GM12875 (cell line): ENCODE data around the gene HSFX3.

Experiments
- H3K4me3 ChIP-seq: one replicate; pipeline ENCODE4 v1.5.1; 2011; ENCODE audit warnings: low read depth, low read length, control low read depth
- TF ChIP-seq, protein P1 (sequence below): IDR thresholded peaks from 2 replicates; pipeline ENCODE4 v1.5.1; 2011; ENCODE audit warnings: low read depth, mild to moderate bottlenecking, control low read depth, inconsistent platforms, low read length, moderate library complexity, borderline replicate concordance; ENCODE audit not compliant: insufficient read depth

HSFX3 gene

DNA sequence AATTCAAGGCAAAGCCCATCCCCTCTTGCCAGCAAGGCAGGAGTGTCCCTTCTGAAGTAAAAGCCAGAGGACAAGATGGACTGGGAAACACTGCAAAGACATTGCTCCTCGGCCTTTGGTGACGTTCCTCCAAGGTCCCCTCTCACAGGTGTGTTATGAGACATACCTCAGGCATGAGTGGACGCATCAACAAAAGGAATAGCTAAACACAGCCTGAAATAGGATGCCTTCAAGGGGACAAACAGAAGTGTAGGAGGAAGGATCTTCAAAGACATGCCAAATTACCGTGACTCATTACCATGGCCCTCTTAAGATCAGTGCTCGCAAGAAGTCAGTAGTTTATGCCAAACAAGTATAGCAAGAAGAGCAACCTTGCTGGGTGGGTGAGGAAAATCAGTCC is 38.6 kb downstream of the HSFX3 start:
- TF ChIP-seq, protein P1, sequence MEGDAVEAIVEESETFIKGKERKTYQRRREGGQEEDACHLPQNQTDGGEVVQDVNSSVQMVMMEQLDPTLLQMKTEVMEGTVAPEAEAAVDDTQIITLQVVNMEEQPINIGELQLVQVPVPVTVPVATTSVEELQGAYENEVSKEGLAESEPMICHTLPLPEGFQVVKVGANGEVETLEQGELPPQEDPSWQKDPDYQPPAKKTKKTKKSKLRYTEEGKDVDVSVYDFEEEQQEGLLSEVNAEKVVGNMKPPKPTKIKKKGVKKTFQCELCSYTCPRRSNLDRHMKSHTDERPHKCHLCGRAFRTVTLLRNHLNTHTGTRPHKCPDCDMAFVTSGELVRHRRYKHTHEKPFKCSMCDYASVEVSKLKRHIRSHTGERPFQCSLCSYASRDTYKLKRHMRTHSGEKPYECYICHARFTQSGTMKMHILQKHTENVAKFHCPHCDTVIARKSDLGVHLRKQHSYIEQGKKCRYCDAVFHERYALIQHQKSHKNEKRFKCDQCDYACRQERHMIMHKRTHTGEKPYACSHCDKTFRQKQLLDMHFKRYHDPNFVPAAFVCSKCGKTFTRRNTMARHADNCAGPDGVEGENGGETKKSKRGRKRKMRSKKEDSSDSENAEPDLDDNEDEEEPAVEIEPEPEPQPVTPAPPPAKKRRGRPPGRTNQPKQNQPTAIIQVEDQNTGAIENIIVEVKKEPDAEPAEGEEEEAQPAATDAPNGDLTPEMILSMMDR, result no peak
- no peak overlapping the region for H3K4me3 ChIP-seq

DNA sequence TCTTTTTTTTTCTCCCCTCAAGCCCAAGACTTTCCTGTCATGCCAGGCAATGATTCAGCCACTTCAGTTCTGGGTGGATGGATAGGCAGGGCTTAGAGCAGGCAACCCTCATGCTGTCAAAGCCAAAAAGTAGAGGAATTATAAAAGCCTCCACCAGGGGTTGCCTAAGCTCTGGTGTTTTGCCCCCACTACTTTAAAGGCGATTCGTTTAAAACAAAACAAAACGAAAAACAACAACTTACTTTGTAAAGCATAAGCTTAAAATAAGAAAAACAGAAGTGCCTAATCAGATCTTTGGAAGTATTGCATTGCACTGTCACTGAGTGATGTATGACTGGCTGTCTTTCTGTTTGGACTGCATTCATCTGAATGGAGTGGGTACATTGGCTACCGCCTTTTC is 39.3 kb downstream of the HSFX3 start:
- TF ChIP-seq, protein P1, result peak; percentile 26; the same call in 1 of the 2 replicates

DNA sequence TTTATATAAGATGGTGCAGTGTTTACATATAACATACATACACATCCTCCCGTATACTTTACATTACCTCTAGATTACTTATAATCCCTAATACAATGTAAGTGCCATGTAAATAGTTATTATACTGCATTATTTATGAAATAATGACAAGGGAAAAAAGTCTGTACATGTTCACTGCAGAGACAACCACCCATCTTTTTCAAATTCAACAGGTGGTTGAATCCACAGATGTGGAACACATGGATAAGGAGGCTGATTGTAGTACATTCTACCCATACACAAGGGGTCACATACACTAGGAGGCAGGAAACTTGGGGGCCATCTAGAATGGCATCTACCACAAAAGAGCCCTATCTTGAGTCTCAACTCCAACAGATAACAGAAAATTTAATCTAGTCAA is 41.3 kb downstream of the HSFX3 start:
- H3K4me3 ChIP-seq, result no peak overlapping the region
- TF ChIP-seq, protein P1, result no peak

More for the DNA sequence above, 39.3 kb downstream of the HSFX3 start:
- H3K4me3 ChIP-seq, result no peak overlapping the region

DNA sequence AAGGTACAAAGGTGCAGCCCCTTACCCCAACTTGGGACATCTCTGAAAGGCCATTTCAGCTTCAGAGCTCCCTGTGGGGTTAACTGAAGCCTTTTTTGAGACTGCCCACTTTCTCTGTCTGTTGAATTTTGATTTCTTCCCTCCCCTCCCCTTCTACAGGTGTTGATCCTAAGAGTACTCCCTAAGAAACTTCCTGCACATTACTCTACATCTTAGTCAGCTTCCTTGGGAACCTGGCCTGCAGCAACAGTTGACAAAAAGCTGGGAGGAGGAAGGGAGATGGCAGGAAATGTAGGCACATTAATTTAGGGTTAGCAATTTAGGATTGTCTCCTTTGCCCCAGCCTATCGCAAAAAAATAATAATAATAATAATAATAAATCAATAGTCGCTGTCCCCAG is 43.4 kb downstream of the HSFX3 start:
- TF ChIP-seq, protein P1, result no peak
- no peak overlapping the region for H3K4me3 ChIP-seq

DNA sequence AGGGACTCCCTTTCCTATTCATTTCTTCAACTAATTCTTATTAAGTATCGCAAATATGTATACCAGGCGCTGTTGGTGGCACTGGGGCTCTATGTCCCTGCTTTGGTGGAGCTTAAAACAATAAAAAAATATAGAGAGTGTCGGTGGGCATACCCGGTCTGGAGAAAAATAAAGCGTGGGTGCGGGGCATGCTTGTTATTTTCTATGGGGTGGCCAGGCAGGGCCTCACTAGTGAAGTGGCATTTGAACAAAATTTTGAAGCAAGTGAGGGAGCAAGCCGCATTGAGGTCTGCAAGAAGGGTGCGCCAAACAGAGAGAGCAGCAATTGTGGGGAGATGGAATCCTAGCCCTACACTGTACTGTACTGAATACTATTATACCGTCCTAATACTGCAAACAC is 44.1 kb downstream of the HSFX3 start:
- H3K4me3 ChIP-seq, result no peak overlapping the region
- TF ChIP-seq, protein P1, result no peak

DNA sequence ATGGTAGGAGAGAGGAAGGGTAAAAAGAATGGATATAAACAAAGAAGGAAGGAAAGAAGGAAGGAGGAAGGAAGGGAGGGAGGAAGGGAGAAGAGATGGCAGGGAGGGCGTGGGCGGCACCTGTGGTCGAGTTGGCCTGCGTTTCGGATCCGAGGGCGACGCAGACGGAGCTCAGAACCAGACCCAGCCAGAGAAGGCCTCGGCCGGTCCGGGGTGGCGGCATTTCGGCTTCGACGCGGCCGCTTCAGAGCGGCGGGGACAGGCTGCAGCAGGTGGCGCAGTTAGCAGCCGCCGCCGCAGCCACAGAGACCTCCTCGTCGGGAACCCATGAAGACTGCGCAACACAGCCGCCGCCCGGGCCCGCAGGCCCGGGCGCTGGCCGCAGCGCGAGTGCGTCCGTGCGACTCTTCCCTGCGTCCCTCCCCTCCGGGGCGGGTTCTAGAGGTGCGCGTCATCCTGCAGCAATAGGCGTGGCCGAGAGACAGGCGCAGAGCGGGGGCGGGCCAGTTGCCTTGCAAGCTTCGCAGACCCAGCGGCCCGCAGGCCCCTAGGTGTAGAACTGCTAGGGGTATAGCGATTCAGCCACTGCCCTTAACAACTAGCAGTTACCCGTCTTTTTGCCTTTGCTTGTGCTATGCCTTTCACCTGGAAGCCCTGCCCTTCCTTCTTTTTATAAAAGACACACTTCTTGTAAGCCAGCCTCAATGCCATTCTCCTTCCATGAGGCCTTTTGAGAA is 44.6 kb downstream of the HSFX3 start, which contains the start of gene IDS:
Gene IDS (minus strand): TSS at position 392 of the 737 bp plus-strand sequence. CDS start 169 bp downstream, at position 223.
- TF ChIP-seq, protein P1, result no peak
- H3K4me3 ChIP-seq, result peak within 1 kb of the TSS; percentile 77
